Measurements from ENCODE around the gene ILDR1. TPM values are rescaled to one million over a fixed set of nuclear protein-coding genes. Genes with fewer than 3 reads are reported as not detected.
A peak's percentile ranks its signal among the peaks of the same experiment; 100 is the strongest.

ILDR1 gene
- total RNA-seq, 6 experiments from 2014 or later: 0.12 to 0.88 (median 0.33) TPM; not detected in 1

DNA sequence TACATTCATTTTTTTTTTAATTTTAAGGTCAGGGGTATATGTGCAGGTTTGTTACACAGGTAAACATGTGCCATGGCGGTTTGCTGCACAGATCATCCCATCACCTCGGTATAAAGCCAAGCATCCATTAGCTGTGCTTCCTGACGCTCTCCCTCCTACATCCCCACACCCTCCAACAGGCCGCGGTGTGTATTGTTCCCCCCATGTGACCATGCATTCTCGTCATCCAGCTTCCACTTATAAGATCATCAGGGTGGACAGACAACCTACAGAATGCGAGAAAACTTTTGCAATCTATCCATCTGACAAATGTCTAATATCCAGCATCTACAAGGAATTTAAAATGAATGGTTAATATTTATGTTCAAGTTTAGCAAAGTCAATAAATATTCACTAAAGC lies 19.4 kb downstream of the ILDR1 start:
- peaks cover 0 to 4% (median 0%) of the 10 kb centered on the region in 4 donors for H3K4me1 ChIP-seq
- no peak for ATAC-seq
- H3K4me3 ChIP-seq: no peak overlapping the region
- 64% methylated on average over 7 of the region's 7 CpGs for WGBS (ENCODE audit: insufficient coverage, low coverage, low lambda C conversion rate, missing lambda C conversion rate)
- DNase-seq: no peak
- no peaks in the 10 kb centered on the region for H3K27me3 ChIP-seq
- H3K9me3 ChIP-seq: no peaks in the 10 kb centered on the region
- no peak for TF ChIP-seq POLR2A (IDR thresholded peaks at IDR 0.05)
- TF ChIP-seq, protein P1, sequence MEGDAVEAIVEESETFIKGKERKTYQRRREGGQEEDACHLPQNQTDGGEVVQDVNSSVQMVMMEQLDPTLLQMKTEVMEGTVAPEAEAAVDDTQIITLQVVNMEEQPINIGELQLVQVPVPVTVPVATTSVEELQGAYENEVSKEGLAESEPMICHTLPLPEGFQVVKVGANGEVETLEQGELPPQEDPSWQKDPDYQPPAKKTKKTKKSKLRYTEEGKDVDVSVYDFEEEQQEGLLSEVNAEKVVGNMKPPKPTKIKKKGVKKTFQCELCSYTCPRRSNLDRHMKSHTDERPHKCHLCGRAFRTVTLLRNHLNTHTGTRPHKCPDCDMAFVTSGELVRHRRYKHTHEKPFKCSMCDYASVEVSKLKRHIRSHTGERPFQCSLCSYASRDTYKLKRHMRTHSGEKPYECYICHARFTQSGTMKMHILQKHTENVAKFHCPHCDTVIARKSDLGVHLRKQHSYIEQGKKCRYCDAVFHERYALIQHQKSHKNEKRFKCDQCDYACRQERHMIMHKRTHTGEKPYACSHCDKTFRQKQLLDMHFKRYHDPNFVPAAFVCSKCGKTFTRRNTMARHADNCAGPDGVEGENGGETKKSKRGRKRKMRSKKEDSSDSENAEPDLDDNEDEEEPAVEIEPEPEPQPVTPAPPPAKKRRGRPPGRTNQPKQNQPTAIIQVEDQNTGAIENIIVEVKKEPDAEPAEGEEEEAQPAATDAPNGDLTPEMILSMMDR (IDR thresholded peaks at IDR 0.05): no peak
- intact Hi-C loops (cut with DNase I): no loop called here
- H3K36me3 ChIP-seq: no peaks in the 10 kb centered on the region
- H3K27ac ChIP-seq: no peak overlapping the region

DNA sequence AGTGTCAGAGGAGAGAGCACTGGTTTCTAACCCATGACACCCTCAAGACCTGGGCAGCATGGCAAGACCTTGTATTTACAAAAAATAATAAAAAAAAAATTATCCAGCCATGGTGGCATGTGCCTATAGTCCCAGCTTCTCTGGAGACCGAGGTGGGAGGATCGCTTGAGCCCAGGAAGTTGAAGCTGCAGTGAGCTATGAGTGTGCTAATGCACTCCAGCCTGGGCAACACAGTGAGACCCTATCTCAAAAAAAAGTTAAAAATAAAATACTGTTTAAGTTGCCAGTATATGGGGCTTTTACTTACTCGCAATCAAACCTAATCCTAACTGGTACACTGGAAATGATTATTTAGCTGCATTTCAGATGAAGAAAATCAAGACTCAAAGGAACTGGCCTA lies 20.2 kb downstream of the ILDR1 start:
- Histone ChIP-seq H3K4me3 (no peak overlapping the region), H3K36me3 (no peaks in the 10 kb centered on the region), H3K4me1 (peaks cover 0 to 4% (median 0%) of the 10 kb centered on the region in 4 donors), H3K27ac (no peak overlapping the region), H3K9me3 (no peaks in the 10 kb centered on the region), H3K27me3 (no peaks in the 10 kb centered on the region)
- DNase-seq: no peak
- TF ChIP-seq POLR2A (IDR thresholded peaks at IDR 0.05): no peak
- TF ChIP-seq, protein P1 (IDR thresholded peaks at IDR 0.05): no peak
- WGBS (ENCODE audit: insufficient coverage, low coverage, low lambda C conversion rate, missing lambda C conversion rate): 91% methylated on average over 3 of the region's 3 CpGs
- intact Hi-C loops (cut with DNase I): no loop called here
- ATAC-seq: no peak

DNA sequence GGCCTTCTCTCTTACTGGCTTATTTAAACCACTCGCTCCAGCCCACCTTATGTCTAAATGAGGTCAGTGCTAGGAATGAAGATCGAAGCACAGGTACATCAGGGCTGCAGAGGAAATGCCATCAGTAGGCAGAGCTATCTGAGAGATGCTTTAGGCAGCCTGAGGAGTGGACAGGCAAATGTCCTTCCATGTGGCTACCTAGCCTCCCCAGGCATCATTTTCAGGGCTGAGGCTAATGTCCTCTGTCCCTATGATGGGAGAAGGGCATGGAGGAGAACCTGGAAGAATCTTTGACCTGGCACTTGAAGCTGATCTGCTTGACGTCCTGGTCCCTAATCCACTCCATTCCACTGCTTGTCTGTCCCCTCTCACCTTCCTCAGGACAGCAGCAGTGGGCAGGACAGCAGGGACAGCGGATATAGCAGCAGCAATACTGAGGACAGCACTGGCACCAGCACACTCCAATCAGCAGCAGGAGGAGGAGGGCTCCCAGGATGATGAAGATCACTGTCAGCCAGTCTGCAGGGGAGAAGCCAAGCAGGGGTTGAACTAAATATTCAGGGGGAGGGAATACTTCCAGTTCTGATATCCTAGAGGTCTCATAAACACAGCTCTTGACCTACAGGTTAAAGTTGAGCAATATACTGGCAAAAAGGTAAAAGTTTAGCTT lies 21.0 kb downstream of the ILDR1 start:
- Histone ChIP-seq H3K27ac (no peak overlapping the region), H3K4me3 (no peak overlapping the region), H3K9me3 (no peaks in the 10 kb centered on the region), H3K36me3 (no peaks in the 10 kb centered on the region), H3K27me3 (no peaks in the 10 kb centered on the region), H3K4me1 (peaks cover 0 to 4% (median 0%) of the 10 kb centered on the region in 4 donors)
- ATAC-seq (peak; percentile 30 to 78 (median 44)), DNase-seq (no peak)
- TF ChIP-seq, protein P1 (IDR thresholded peaks at IDR 0.05): no peak
- TF ChIP-seq POLR2A (IDR thresholded peaks at IDR 0.05): no peak
- intact Hi-C loops (cut with DNase I): no loop called here
- WGBS (ENCODE audit: insufficient coverage, low coverage, low lambda C conversion rate, missing lambda C conversion rate): 67% methylated on average over 4 of the region's 4 CpGs

DNA sequence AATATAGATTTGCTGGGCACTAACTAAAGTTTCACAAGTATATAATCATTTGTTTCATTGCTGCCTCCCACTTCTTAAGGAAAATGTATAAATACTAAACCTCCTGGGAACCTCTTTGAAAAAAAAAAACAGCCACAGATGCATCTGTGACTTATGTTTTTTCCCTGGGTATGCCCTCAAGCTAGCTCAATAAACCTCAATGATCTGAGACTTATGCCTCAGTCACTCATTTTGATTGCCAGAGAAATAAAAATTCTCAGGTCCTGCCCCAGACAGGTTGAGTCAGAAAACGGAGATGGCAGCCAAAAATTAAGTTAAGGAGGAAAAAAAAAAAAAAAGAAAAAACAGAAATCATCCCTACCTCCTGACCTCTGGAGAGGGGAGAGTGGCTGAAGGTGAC lies 22.1 kb downstream of the ILDR1 start:
- Histone ChIP-seq H3K27ac (no peak overlapping the region), H3K36me3 (no peaks in the 10 kb centered on the region), H3K4me3 (no peak overlapping the region), H3K9me3 (no peaks in the 10 kb centered on the region), H3K4me1 (peaks cover 0 to 4% (median 0%) of the 10 kb centered on the region in 4 donors), H3K27me3 (no peaks in the 10 kb centered on the region)
- no peak for DNase-seq
- intact Hi-C loops (cut with DNase I): no loop called here
- no peak for ATAC-seq
- 58% methylated on average over 1 of the region's 1 CpG for WGBS (ENCODE audit: insufficient coverage, low coverage, low lambda C conversion rate, missing lambda C conversion rate)
- no peak for TF ChIP-seq POLR2A (IDR thresholded peaks at IDR 0.05)
- TF ChIP-seq, protein P1 (IDR thresholded peaks at IDR 0.05): no peak
